HG02759 (cell line): ENCODE measurements around the gene SH3RF2.
A peak's percentile ranks its signal among the peaks of the same experiment; 100 is the strongest.

Experiments
- ATAC-seq: cut with Tn5 transposase; IDR thresholded peaks from one replicate; pipeline ENCODE4 v1.9.1; 2021; ENCODE audit warnings: mild to moderate bottlenecking, moderate library complexity; ENCODE audit not compliant: unreplicated experiment

The SH3RF2 gene

DNA sequence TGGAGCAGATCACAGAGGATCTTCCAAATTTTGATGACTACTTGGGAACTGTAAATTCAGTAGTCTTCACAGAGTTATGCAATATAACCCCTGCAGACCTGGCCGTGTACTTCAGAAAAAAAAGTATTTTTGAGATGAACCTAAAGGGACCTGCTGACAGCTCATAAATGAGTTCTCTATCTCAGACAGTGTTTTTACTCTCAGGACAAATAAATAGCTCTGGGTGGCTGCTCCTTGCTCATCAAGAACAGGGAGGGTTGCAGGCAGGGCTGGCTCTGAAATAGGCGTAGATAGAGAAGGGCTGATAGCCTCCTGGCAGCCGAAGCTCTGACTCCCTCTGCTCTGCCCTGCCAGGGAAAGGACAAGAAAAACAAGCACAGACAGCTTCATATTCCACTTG lies 104.1 kb downstream of the SH3RF2 start:
- no peak for ATAC-seq

- ATAC-seq = peak; percentile 81
Measured at GRCh38 chr5:146041180-146041789, 104.9 kb downstream of the SH3RF2 start.

GRCh38 chr5:146042628-146043279 lies 106.4 kb downstream of the SH3RF2 start:
- no peak for ATAC-seq

GRCh38 chr5:146043722-146044121 lies 107.3 kb downstream of the SH3RF2 start:
- ATAC-seq = no peak

DNA sequence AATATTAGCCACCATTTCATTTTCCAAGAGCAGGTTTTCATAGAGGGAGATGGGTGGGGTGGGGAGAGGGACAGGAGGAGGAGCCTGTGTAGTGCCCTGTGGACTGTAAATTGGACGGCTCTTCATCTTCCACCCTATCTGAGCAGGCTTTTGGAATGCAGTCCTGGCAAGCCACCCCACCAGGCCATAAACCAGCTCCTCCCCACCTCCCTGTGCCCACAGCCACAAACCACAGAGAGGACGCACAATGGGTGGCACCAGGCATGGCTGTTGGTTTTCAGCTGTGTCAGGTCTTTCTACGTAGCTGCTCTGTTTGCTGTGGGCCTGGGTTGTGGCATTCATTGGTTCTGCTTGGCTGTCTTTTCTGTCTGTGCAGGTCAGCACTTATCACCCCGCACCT lies 111.0 kb downstream of the SH3RF2 start:
- no peak for ATAC-seq

- no peak for ATAC-seq
Measured at GRCh38 chr5:146048994-146049703, 112.8 kb downstream of the SH3RF2 start.

DNA sequence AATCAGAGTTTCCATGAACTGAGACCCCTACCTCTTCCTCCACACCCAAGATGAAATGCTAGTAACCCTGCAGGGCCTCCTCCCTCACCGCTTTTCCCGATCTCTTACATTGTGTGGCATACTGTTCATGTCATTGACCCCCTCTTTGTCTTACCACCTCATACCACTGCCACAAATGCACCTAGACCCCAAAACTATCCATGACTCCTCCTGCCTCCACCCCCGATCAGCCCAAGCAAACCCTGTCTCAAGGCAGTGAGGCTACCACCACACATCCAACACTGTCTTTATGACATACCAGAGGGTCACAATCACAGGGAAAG lies 113.3 kb downstream of the SH3RF2 start:
- ATAC-seq = no peak

- ATAC-seq = no peak
Measured at GRCh38 chr5:146050086-146050485, 113.7 kb downstream of the SH3RF2 start.

DNA sequence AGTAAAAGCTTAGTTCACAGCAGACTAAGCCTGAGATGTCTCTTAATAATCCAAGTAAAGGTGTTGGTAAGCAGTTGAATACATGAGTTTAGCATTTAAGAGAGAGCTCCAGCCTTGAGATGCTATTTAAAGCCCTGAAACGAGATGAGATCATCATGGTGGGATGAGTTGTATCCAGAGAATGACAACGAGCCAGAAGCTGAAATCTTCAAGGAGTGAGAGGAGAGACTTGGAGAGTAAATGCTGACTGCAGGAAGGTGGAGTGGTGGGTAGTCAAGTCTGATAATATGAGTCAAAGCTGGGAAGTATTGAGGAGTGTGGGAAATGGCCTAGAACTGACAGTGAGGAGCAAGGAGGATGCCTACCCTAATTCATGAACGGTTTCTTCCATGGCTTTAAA lies 115.3 kb downstream of the SH3RF2 start:
- no peak for ATAC-seq

DNA sequence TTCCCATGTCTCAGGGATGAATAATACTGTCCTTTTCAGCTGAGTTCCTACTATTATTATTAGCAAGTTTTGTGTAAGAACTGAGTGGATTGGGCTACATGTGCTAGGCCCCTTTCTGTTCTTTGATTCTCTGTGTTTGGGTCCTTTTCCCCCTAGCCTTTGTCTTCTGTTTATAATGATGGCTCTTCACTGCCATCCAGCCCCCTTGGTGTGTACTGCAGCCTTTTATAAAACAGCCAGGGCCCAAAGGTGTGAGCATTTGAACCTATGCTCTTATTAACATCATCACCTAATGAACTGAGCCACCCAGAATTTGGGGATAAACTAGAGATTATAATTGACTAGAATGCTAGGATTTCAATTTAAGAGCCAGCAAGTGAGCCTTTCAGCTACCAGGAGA lies 116.4 kb downstream of the SH3RF2 start:
- ATAC-seq = no peak

DNA sequence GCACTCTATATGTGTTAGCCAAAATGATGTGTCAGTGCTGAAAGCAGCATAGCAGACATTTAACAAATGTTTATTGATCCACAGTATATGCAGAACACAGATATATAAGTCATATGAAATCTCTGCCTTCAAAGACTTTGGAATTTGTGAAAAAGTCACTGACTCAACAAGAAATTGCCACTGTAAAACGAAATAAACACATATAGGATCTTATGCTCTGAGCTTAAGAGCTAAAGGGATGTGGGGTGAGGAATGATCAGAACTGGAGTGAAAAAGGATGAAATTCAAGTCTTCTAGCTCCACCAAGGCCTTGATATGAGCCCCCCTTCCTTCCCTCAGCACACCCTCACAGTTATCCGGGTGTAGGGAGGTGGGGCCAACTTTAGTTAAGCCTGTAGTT lies 119.1 kb downstream of the SH3RF2 start:
- no peak for ATAC-seq

DNA sequence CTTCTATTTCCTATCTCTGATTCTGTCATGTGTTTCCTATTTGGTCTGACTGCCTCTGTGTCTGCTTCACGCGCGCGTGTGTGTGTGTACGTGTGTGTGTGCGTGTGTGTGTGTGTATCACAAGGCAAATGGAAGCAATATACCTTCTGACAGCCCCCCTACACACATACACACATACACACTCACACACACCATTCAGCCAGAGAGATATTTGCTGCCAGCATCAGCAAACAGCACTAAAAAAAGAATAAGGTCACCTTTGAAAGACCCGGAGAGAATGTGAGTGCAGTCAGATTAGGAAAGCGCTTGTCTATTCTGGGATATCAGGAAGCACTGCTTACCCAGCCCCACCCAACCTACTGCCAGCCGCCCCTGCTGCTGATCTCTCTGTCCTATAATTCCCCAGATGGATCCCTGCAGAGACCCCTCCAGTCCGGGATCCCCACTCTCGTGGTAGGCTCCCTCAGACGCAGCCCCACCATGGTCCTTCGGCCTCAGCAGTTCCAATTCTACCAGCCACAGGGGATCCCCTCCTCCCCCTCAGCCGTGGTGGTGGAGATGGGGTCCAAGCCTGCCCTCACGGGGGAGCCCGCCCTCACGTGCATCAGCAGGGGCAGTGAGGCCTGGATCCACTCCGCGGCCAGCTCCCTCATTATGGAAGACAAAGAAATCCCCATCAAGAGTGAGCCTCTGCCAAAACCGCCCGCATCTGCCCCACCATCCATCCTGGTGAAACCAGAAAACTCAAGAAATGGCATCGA lies 123.3 kb downstream of the SH3RF2 start:
- ATAC-seq = no peak

GRCh38 chr5:146060221-146060585 lies 123.8 kb downstream of the SH3RF2 start:
- ATAC-seq = no peak

GRCh38 chr5:146066968-146067367 lies 130.6 kb downstream of the SH3RF2 start:
- no peak for ATAC-seq

DNA sequence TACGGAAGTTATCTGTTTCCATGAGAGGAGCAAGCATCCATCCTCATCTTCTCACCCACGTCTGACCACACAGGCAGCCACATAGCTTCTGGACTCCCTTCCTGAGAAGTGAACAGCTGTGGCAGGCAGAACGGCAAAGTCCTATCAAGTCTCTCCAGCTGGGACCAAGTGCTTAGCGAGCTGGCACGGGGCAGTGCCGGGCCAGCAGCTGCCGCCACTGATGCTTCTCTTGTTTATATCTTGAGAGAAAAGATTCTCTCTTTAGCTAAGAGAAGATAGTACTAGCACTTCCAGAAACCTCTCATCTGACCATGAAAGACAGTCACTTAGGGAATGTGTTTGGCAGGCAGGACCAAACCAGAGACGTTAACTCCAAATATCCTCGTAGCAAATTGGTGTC lies 131.8 kb downstream of the SH3RF2 start:
- ATAC-seq = no peak

- ATAC-seq = peak; percentile 59
Measured at GRCh38 chr5:146068977-146069779, 132.8 kb downstream of the SH3RF2 start.

DNA sequence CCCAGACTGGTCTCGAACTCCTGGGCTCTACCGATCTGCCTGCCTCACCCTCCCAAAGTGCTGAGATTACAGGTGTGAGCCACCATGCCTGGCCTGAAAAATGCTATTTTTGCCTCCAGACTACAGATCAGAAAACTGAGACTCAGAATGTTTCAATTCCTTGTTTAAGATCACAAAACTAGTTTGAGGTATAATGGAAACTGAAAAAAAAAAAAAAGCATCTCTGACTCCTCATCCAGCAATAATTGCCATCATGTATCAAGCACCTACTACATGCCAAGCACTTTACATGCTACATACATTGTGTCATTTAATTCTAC lies 133.4 kb downstream of the SH3RF2 start:
- ATAC-seq = peak; percentile 33

- ATAC-seq = no peak
Measured at GRCh38 chr5:146070746-146071145, 134.4 kb downstream of the SH3RF2 start.

- no peak for ATAC-seq
Measured at GRCh38 chr5:146071171-146071570, 134.8 kb downstream of the SH3RF2 start.

DNA sequence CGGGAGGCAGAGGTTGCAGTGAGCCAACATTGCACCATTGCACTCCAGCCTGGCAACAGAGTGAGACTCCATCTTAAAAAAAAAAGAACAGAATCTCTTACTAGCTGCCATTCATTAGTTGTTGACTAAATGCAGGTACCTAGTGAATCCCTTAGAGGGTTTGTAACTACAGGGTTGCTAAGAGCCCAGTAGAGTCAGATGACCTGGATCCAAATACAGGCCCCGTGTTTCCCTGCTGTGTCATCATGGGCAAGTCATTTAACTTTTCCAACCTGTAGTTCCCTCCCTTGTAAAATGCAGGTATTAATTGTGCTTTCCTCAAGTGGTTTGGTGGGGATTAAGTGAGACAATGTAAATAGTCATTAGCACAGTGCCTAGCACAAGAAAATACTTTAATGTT lies 136.2 kb downstream of the SH3RF2 start:
- no peak for ATAC-seq

DNA sequence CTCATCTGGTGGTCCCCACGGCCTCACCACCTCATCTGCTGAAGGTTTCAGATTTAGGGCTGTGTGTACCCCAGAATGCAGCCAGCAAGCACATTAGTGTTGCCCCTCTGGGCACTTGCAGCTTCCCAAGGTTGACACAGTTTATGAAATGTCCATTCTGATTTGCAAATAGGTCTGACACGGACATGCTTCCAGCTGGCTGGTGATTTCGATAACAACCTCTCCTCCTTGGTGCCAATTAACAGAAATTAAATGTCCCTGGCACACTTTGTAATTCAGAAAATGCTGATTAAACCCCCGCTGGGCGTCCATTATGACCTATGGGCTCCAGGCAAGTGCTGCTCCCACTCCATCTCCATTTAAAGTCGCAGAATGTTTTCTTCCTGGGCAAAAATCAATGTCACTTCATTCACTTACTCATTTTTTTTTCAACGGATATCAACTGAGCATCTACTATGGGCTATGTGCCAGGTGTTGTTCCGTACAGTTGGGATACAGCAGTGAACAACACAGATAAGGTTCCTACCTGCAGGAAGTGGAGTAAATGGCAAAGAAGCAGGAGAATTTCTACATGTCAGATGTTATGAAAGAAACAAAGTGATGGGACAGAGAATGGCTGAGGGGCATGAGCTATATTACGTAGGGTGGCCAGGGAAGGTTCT lies 137.0 kb downstream of the SH3RF2 start:
- ATAC-seq = no peak
